HG03025 (cell line): ENCODE measurements around the gene SLC66A2.
"Not testable (repeated sequence)": the region's sequence is repeated elsewhere in the genome, so short reads cannot be mapped to it uniquely, and the experiment has no call there.

Source experiments
- ATAC-seq: cut with Tn5 transposase; IDR thresholded peaks from one replicate; pipeline ENCODE4 v1.9.1; 2021; ENCODE audit warnings: mild to moderate bottlenecking, moderate library complexity; ENCODE audit not compliant: unreplicated experiment, low FRiP score

The SLC66A2 gene

GRCh38 chr18:79951545-79952455, at the start of gene SLC66A2:
Gene SLC66A2 (minus strand): TSS chr18:79951653. CDS start chr18:79950926, 727 bp downstream.
- ATAC-seq, result peak; percentile 59

GRCh38 chr18:80000877-80001276, 49.4 kb upstream of the SLC66A2 start:
- no peak for ATAC-seq

- not testable (repeated sequence) for ATAC-seq
Measured at GRCh38 chr18:79999701-80000100, 48.2 kb upstream of the SLC66A2 start.

GRCh38 chr18:79991494-79991893, 40.0 kb upstream of the SLC66A2 start:
- no peak for ATAC-seq

GRCh38 chr18:79989195-79989497, 37.7 kb upstream of the SLC66A2 start:
- ATAC-seq, result no peak

- peak; percentile 93 for ATAC-seq
Measured at GRCh38 chr18:79988451-79989194, 37.2 kb upstream of the SLC66A2 start, which contains the start of gene TXNL4A. Gene TXNL4A (minus strand): TSS chr18:79988563. CDS start chr18:79988392, 171 bp downstream.

GRCh38 chr18:79988071-79988450, 36.6 kb upstream of the SLC66A2 start:
- ATAC-seq, result peak; percentile 55

GRCh38 chr18:79987566-79987965, 36.1 kb upstream of the SLC66A2 start:
- no peak for ATAC-seq

- ATAC-seq, result no peak
Measured at GRCh38 chr18:79986726-79987125, 35.3 kb upstream of the SLC66A2 start.

- ATAC-seq, result no peak
Measured at GRCh38 chr18:79985172-79985571, 33.7 kb upstream of the SLC66A2 start.

GRCh38 chr18:79983793-79984192, 32.3 kb upstream of the SLC66A2 start:
- ATAC-seq, result no peak

GRCh38 chr18:79983253-79983652, 31.8 kb upstream of the SLC66A2 start:
- ATAC-seq, result no peak

GRCh38 chr18:79982736-79983135, 31.3 kb upstream of the SLC66A2 start:
- ATAC-seq, result no peak

- ATAC-seq, result no peak
Measured at GRCh38 chr18:79980585-79980984, 29.1 kb upstream of the SLC66A2 start.

GRCh38 chr18:79979843-79980242, 28.4 kb upstream of the SLC66A2 start:
- no peak for ATAC-seq

- no peak for ATAC-seq
Measured at GRCh38 chr18:79975985-79976680, 24.7 kb upstream of the SLC66A2 start.

GRCh38 chr18:79975043-79975442, 23.6 kb upstream of the SLC66A2 start:
- no peak for ATAC-seq

GRCh38 chr18:79974025-79974654, 22.7 kb upstream of the SLC66A2 start:
- ATAC-seq, result no peak

- no peak for ATAC-seq
Measured at GRCh38 chr18:79973517-79973916, 22.1 kb upstream of the SLC66A2 start.

GRCh38 chr18:79972720-79973119, 21.3 kb upstream of the SLC66A2 start:
- no peak for ATAC-seq

GRCh38 chr18:79971986-79972385, 20.5 kb upstream of the SLC66A2 start:
- ATAC-seq, result no peak
